SK-N-SH (cell line): ENCODE measurements around the gene SYNJ2. TPM values are rescaled to one million over a fixed set of nuclear protein-coding genes. Genes with fewer than 3 reads are reported as not detected.

Experiments used
- CTCF ChIA-PET: fragments of 300-600, 350-600 bp; formaldehyde crosslinking; extraction: SDS; loops from one replicate; lab custom pipeline; 2021; lab: Yijun Ruan, JAX
- POLR2A ChIA-PET: fragments of 350-600 bp; sonication (Branson Sonifier 250); formaldehyde crosslinking; extraction: SDS; loops from one replicate; lab custom pipeline; 2020; ENCODE audit warnings: antibody characterized with exemption, inconsistent platforms; lab: Yijun Ruan, JAX
- DNase-seq: peaks from one replicate; pipeline ENCODE4 v3.0.0; 2012
- H2AFZ ChIP-seq: fragments of 200-600 bp; sonication (generic); 2 replicates; pipeline ENCODE4 v1.8.1; 2016; ENCODE audit warnings: antibody characterized with exemption, mild to moderate bottlenecking, low read depth
- H3F3A ChIP-seq: fragments of 200-600 bp; sonication (generic); replicated peaks from 2 replicates; pipeline ENCODE3; 2016; ENCODE audit warnings: antibody characterized with exemption, mild to moderate bottlenecking; ENCODE audit not compliant: insufficient read depth
- H3K27ac ChIP-seq, 2 experiments: fragments of 200-500 bp in 1 of 2; fragments of 200-600 bp in 1 of 2; sonication (Bioruptor generic) in 1 of 2; sonication (generic), shearing (Covaris generic) in 1 of 2; 2 replicates each; pipeline versions ENCODE4 v1.5.1 to v1.6.1; 2014 to 2016; ENCODE audit warnings: low read depth in 2 of 2, inconsistent platforms in 1 of 2, low read length in 1 of 2, mild to moderate bottlenecking in 1 of 2, mixed read lengths in 1 of 2
- H3K27me3 ChIP-seq: fragments of 200-600 bp; sonication (generic), shearing (Covaris generic); 2 replicates; pipeline ENCODE4 v1.6.1; 2016; ENCODE audit warnings: mixed run types; ENCODE audit not compliant: insufficient read depth
- H3K36me3 ChIP-seq, 2 experiments: fragments of 200-500 bp in 1 of 2; fragments of 200-600 bp in 1 of 2; sonication (Bioruptor generic) in 1 of 2; sonication (generic) in 1 of 2; replicated peaks in 1 of 2; 2 replicates each; pipeline versions ENCODE3 to v1.5.1; 2014 to 2016; ENCODE audit warnings: low read length in 1 of 2, mild to moderate bottlenecking in 1 of 2; ENCODE audit not compliant: insufficient read depth in 2 of 2, control insufficient read depth in 1 of 2
- H3K4me1 ChIP-seq, 2 experiments: fragments of 200-500 bp in 1 of 2; fragments of 200-600 bp in 1 of 2; sonication (Bioruptor generic) in 1 of 2; sonication (generic), shearing (Covaris generic) in 1 of 2; 2 replicates each; pipeline versions ENCODE4 v1.5.1 to v1.6.1; 2014 to 2016; ENCODE audit warnings: low read depth in 1 of 2, low read length in 1 of 2, mixed run types in 1 of 2; ENCODE audit not compliant: insufficient read depth in 2 of 2, control insufficient read depth in 1 of 2
- H3K4me2 ChIP-seq: fragments of 200-600 bp; sonication (generic), shearing (Covaris generic); 2 replicates; pipeline ENCODE4 v1.6.1; 2017; ENCODE audit warnings: mixed run types
- H3K4me3 ChIP-seq, 2 experiments: fragments of 200-500 bp in 1 of 2; fragments of 200-600 bp in 1 of 2; sonication (Bioruptor generic) in 1 of 2; sonication (generic), shearing (Covaris generic) in 1 of 2; 2 replicates each; pipeline versions ENCODE4 v1.5.1 to v1.8.1; 2014 to 2016; ENCODE audit warnings: low read depth in 2 of 2, inconsistent platforms in 1 of 2, low read length in 1 of 2, mild to moderate bottlenecking in 1 of 2, mixed read lengths in 1 of 2, moderate library complexity in 1 of 2
- H3K79me2 ChIP-seq: fragments of 200-600 bp; sonication (generic); 2 replicates; pipeline ENCODE4 v1.8.1; 2017; ENCODE audit warnings: mild to moderate bottlenecking; ENCODE audit not compliant: insufficient read depth
- H3K9ac ChIP-seq: fragments of 200-600 bp; sonication (generic); 2 replicates; pipeline ENCODE4 v1.6.1; 2017; ENCODE audit warnings: mixed run types
- H3K9me2 ChIP-seq: fragments of 200-600 bp; sonication (generic); 2 replicates; pipeline ENCODE4 v1.6.1; 2017; ENCODE audit warnings: mixed run types
- H3K9me3 ChIP-seq: fragments of 200-600 bp; sonication (generic); 2 replicates; pipeline ENCODE4 v1.6.1; 2017; ENCODE audit warnings: mixed run types, mild to moderate bottlenecking, moderate library complexity
- H4K20me1 ChIP-seq: fragments of 200-600 bp; sonication (generic); 2 replicates; pipeline ENCODE4 v1.6.1; 2017; ENCODE audit warnings: mild to moderate bottlenecking, mixed run types; ENCODE audit not compliant: insufficient read depth
- FOXJ3 ChIP-seq: sonication (generic); formaldehyde crosslinking; IDR thresholded peaks from 2 replicates; pipeline ENCODE4 v1.5.1; 2020; ENCODE audit warnings: mild to moderate bottlenecking, missing genetic modification reagents
- FOXM1 ChIP-seq: IDR thresholded peaks from 2 replicates; pipeline ENCODE4 v1.4.0; 2012; ENCODE audit warnings: low read depth, mild to moderate bottlenecking
- GABPA ChIP-seq: IDR thresholded peaks from 2 replicates; pipeline ENCODE4 v1.4.0; 2012; ENCODE audit warnings: low read depth, mild to moderate bottlenecking
- GATA2 ChIP-seq: sonication (generic); formaldehyde crosslinking; IDR thresholded peaks from 2 replicates; pipeline ENCODE4 v1.5.0; 2020; ENCODE audit warnings: mild to moderate bottlenecking, missing genetic modification reagents
- JUND ChIP-seq: IDR thresholded peaks from 2 replicates; pipeline ENCODE4 v1.4.0; 2012
- MEF2A ChIP-seq: IDR thresholded peaks from 2 replicates; pipeline ENCODE4 v1.4.0; 2012; ENCODE audit warnings: low read depth, borderline replicate concordance
- NRF1 ChIP-seq: IDR thresholded peaks from 2 replicates; pipeline ENCODE4 v1.6.1; 2012; ENCODE audit warnings: low read depth, mild to moderate bottlenecking, low read length
- POLR2AphosphoS5 ChIP-seq: IDR thresholded peaks from 2 replicates; pipeline ENCODE4 v1.6.1; 2012; ENCODE audit warnings: low read depth, low read length
- RAD21 ChIP-seq: IDR thresholded peaks from 2 replicates; pipeline ENCODE4 v1.6.1; 2012; ENCODE audit warnings: mild to moderate bottlenecking, low read length
- RCOR1 ChIP-seq: fragments of 150-350 bp; IDR thresholded peaks from 2 replicates; pipeline ENCODE4 v1.6.1; 2017; ENCODE audit warnings: antibody characterized with exemption, low read length
- REST ChIP-seq: IDR thresholded peaks from 2 replicates; pipeline ENCODE4 v1.6.1; 2012; ENCODE audit warnings: mild to moderate bottlenecking, low read depth, low read length, moderate library complexity
- RFX5 ChIP-seq: IDR thresholded peaks from 2 replicates; pipeline ENCODE4 v1.6.1; 2012; ENCODE audit warnings: mild to moderate bottlenecking, improper control_type of control experiment, low read length
- TAF1 ChIP-seq: IDR thresholded peaks from 2 replicates; pipeline ENCODE4 v1.6.1; 2012; ENCODE audit warnings: low read depth, mild to moderate bottlenecking, low read length, moderate library complexity, borderline replicate concordance
- USF1 ChIP-seq: IDR thresholded peaks from 2 replicates; pipeline ENCODE4 v1.4.0; 2012; ENCODE audit warnings: low read depth, borderline replicate concordance
- USF2 ChIP-seq: fragments of 150-350 bp; IDR thresholded peaks from 2 replicates; pipeline ENCODE4 v1.6.1; 2017; ENCODE audit warnings: antibody characterized with exemption, low read length, low read depth, borderline replicate concordance
- YY1 ChIP-seq: IDR thresholded peaks from 2 replicates; pipeline ENCODE4 v1.4.0; 2012; ENCODE audit warnings: low read depth, mild to moderate bottlenecking
- ZBTB33 ChIP-seq: IDR thresholded peaks from 2 replicates; pipeline ENCODE4 v1.4.0; 2012; ENCODE audit warnings: low read depth, borderline replicate concordance
- WGBS: methylation state at CpG from one replicate; pipeline ENCODE4 v1.1.6; 2017; ENCODE audit warnings: low lambda C conversion rate; 5-methylcytosine and 5-hydroxymethylcytosine counted together
- polyA plus RNA-seq, 3 experiments: library from polyadenylated mRNA; depleted of rRNA; stranded (reverse); fragments of >200 nt; gene quantifications; 2 replicates each; pipeline ENCODE4 v1.2.3, GENCODE V29; 2012

SYNJ2 gene
- polyA plus RNA-seq, 1 of the 3 experiments (the other 2 are of a cell fraction) = 40.0 TPM

GRCh38 chr6:158021376-158021775, 39.7 kb downstream of the SYNJ2 start:
- Histone ChIP-seq H3K4me3 (no peak overlapping the region), H3K4me1 (peaks cover 8 to 24% of the 10 kb centered on the region in 2 experiments; a peak in 3 of 4 replicates), H3K9me3 (no peaks in the 10 kb centered on the region), H2AFZ (no peak overlapping the region), H3K9ac (no peak overlapping the region), H3F3A (peaks cover 34% of the 10 kb centered on the region), H3K9me2 (no peaks in the 10 kb centered on the region), H4K20me1 (no peaks in the 10 kb centered on the region), H3K27ac (peak overlapping the region in 1 of 2 experiments; percentile 19; a peak in 2 of 4 replicates), H3K4me2 (no peak overlapping the region), H3K27me3 (no peaks in the 10 kb centered on the region), H3K36me3 (peaks cover 4 to 23% of the 10 kb centered on the region in 2 experiments), H3K79me2 (peaks cover 79% of the 10 kb centered on the region)
- DNase-seq = no peak
- ChIA-PET POLR2A (no interaction called here), CTCF (interaction anchor here (0.9 to 1.3 kb wide), 2 partner anchors 20 to 265 kb away, joined by 3 read pairs; no protein-coding TSS in a partner anchor)
- 95% methylated on average over 4 of the region's 4 CpGs for WGBS
- TF ChIP-seq JUND (no peak), GABPA (no peak), POLR2AphosphoS5 (no peak), YY1 (no peak), USF2 (no peak), FOXM1 (no peak), RCOR1 (no peak), RAD21 (no peak), MEF2A (no peak), RFX5 (no peak), NRF1 (no peak), REST (no peak), ZBTB33 (no peak), GATA2 (CRISPR knock-in tag) (no peak), USF1 (no peak), FOXJ3 (CRISPR knock-in tag) (no peak), TAF1 (no peak)
